CD4-positive, alpha-beta T cell treated with Interleukin-17A for 4 hours (primary cell): Measurements from ENCODE around the gene COA8.
A peak's percentile ranks its signal among the peaks of the same experiment; 100 is the strongest.
"Not testable (repeated sequence)": the region's sequence is repeated elsewhere in the genome, so short reads cannot be mapped to it uniquely, and the experiment has no call there.

ENCODE experiments used
- DNase-seq: peaks from one replicate; pipeline ENCODE4 v3.0.0-alpha.2; 2020; ENCODE audit warnings: mixed read lengths

COA8 gene

GRCh38 chr14:103562429-103563225 lies at the start of gene COA8, which contains the start of gene BAG5:
COA8 (plus strand) TSS chr14:103562960; CDS start chr14:103563002, 42 bp downstream.
BAG5 (minus strand) TSS chr14:103562657; CDS start chr14:103561164, 1,493 bp downstream.
- DNase-seq = peak; percentile 87

GRCh38 chr14:103514596-103515421 lies 48.0 kb upstream of the COA8 start:
- no peak for DNase-seq

- no peak for DNase-seq
Observed at GRCh38 chr14:103516426-103517173, 46.2 kb upstream of the COA8 start.

- no peak for DNase-seq
Observed at GRCh38 chr14:103517174-103517566, 45.6 kb upstream of the COA8 start.

GRCh38 chr14:103517721-103518421 lies 44.9 kb upstream of the COA8 start:
- DNase-seq = no peak

- DNase-seq = peak; percentile 75
Observed at GRCh38 chr14:103518422-103519042, 44.2 kb upstream of the COA8 start.

GRCh38 chr14:103519043-103519836 lies 43.5 kb upstream of the COA8 start:
- no peak for DNase-seq

GRCh38 chr14:103519837-103520212 lies 42.9 kb upstream of the COA8 start:
- DNase-seq = no peak

- no peak for DNase-seq
Observed at GRCh38 chr14:103520269-103520656, 42.5 kb upstream of the COA8 start.

GRCh38 chr14:103520657-103521437 lies 41.9 kb upstream of the COA8 start:
- DNase-seq = peak; percentile 79

GRCh38 chr14:103521438-103521950 lies 41.3 kb upstream of the COA8 start:
- DNase-seq = peak; percentile 22

GRCh38 chr14:103521951-103522563 lies 40.7 kb upstream of the COA8 start:
- DNase-seq = peak; percentile 31

GRCh38 chr14:103522649-103523574 lies 39.8 kb upstream of the COA8 start, which contains the start of gene CKB:
CKB (minus strand) TSS chr14:103522830; CDS start chr14:103522493, 337 bp downstream.
- no peak for DNase-seq

GRCh38 chr14:103523575-103523954 lies 39.2 kb upstream of the COA8 start:
- no peak for DNase-seq

- DNase-seq = no peak
Observed at GRCh38 chr14:103524002-103524935, 38.5 kb upstream of the COA8 start.

- not testable (repeated sequence) for DNase-seq
Observed at GRCh38 chr14:103525430-103526246, 37.1 kb upstream of the COA8 start.
